IPS-18a (cell line): ENCODE measurements around the gene CAPN11.
"Not testable (repeated sequence)": the region's sequence is repeated elsewhere in the genome, so short reads cannot be mapped to it uniquely, and the experiment has no call there.

Experiments used
- H3K27ac ChIP-seq: one replicate; pipeline ENCODE4 v1.5.1; 2013; ENCODE audit warnings: low read length
- H3K27me3 ChIP-seq: one replicate; pipeline ENCODE4 v1.6.1; 2013; ENCODE audit warnings: mild to moderate bottlenecking, low read length; ENCODE audit not compliant: control insufficient read depth, insufficient read depth
- H3K36me3 ChIP-seq: one replicate; pipeline ENCODE4 v1.6.1; 2013; ENCODE audit warnings: low read depth, low read length; ENCODE audit not compliant: control insufficient read depth
- H3K4me1 ChIP-seq: one replicate; pipeline ENCODE4 v1.6.1; 2013; ENCODE audit warnings: low read depth, low read length; ENCODE audit not compliant: control insufficient read depth
- H3K4me3 ChIP-seq: one replicate; pipeline ENCODE4 v1.5.1; 2013; ENCODE audit warnings: low read length
- H3K9ac ChIP-seq: one replicate; pipeline ENCODE4 v1.6.1; 2013; ENCODE audit warnings: mild to moderate bottlenecking, low read length, moderate library complexity
- H3K9me3 ChIP-seq: one replicate; pipeline ENCODE4 v1.6.1; 2013; ENCODE audit warnings: low read depth, low read length; ENCODE audit not compliant: control insufficient read depth

CAPN11 gene

DNA sequence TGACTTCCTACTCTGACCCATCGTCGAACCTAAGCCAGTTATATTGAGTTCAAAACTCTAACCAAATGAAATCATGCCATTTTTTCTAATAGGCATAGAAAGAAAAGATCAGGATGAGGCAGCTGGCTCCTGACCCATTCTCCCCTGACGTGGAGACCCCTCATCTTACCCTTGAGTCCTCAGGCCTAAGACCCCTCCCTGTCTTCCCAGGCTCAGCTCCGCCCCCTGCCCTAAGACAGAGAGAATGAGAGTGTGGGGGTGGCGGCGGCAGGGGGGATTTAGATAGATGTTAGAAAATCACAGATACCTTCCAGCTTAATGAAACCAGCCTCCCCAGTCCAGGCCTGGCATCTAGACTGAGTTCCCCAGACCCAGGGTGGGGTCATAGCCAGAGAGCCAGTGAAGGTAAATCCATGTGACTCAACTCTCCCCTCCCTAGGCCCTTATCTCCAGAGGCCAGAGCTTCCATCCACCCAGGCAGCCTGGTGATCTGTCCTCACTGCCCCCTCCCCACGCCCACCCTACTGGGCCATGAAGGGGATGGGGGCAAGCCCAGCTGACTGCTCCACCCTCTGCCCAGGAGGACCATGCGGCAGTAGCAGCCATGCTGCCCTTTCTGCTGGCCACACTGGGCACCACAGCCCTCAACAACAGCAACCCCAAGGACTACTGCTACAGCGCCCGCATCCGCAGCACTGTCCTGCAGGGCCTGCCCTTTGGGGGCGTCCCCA, 24.5 kb upstream of the CAPN11 start:
- H3K36me3 ChIP-seq = peaks cover 5% of the 10 kb centered on the region
- no peak overlapping the region for H3K27ac ChIP-seq
- H3K9ac ChIP-seq = no peak overlapping the region
- no peaks in the 10 kb centered on the region for H3K27me3 ChIP-seq
- peaks cover 16% of the 10 kb centered on the region for H3K4me1 ChIP-seq
- no peak overlapping the region for H3K4me3 ChIP-seq
- no peaks in the 10 kb centered on the region for H3K9me3 ChIP-seq

DNA sequence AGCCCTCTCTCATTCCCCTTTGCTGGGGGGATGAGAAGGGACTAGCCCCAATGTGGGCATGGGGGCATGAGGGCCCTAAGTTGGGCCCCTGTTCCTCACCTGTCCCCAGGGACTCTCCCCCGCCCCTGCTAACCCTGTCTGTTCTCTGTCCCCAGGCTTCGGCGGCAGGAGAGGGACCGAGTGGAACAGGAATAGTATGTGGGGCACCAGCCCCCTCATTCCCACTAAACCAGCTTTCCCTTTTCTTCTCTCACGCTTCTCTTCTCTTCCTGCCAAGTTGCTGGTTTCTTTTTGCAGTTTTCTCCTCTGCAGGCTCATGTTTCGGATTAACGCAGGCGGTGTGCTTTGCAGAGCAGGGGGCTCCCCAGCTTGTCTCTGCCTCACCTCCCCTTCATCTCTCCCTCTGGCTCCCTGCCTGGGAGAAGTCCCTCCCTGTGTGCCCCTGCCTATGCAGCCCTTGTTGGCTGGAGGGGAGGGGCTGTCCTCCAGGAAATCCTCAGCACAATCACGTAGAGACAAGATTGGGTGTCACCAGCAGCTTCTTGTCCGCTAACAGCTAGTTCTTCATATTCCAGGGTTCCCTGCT, 23.4 kb upstream of the CAPN11 start:
- Histone ChIP-seq H3K9ac (no peak overlapping the region), H3K4me3 (no peak overlapping the region), H3K9me3 (no peaks in the 10 kb centered on the region), H3K27ac (no peak overlapping the region), H3K4me1 (peaks cover 16% of the 10 kb centered on the region), H3K27me3 (no peaks in the 10 kb centered on the region), H3K36me3 (peaks cover 8% of the 10 kb centered on the region)

DNA sequence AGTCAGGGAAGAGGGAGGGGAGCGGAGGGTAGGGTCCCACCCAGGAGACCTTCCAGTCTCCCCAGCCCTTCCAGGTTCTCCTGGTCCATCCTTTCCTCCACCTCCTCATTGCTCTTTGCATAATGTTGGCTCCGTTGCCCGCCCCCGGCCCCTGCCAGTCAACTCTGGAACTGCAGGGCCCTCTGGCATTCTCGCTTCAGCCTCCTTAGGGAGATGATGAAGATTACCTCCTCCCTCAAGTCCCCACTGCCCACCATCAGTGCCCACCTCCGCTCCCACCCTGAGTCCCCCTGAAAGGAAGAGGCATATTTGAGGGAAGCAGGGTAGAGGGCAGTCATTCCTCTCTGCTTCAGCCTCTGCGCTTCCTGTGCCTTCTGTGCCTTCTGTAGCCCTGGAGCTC, 22.7 kb upstream of the CAPN11 start:
- no peaks in the 10 kb centered on the region for H3K27me3 ChIP-seq
- peaks cover 16% of the 10 kb centered on the region for H3K4me1 ChIP-seq
- H3K9me3 ChIP-seq = no peaks in the 10 kb centered on the region
- peaks cover 14% of the 10 kb centered on the region for H3K36me3 ChIP-seq
- no peak overlapping the region for H3K4me3 ChIP-seq
- no peak overlapping the region for H3K27ac ChIP-seq
- H3K9ac ChIP-seq = no peak overlapping the region

DNA sequence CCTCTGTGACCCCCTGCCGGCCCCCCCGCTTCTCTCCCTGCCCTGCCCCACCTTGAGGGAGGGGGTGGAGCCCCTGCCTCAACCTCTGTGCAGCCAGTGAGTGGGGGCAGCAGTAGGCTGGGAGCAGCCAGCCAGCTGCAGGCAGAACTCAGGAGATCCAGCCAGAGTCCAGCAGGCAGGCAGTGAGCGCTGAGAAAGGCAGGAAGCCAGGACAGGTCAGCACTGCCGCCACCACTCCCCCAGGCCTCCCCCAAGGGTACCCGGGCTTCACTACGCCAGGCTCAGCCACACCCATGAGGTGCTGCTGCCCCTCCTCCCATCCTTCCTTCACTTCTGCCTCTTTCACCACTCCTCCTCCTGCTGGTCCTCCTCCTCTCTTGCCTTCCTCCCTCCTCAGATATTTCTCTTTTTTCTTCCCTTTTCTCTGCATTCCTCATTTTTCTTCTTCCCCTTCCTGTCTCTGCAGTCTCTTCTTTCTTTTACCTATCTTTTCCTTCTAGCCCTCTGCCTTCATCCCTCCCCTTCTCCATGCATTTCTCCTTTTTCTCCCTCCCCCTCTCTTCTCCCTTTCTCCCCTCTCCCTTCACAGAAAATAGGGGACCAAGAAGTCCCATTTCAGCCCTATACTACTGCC, 19.8 kb upstream of the CAPN11 start:
- H3K27ac ChIP-seq = no peak overlapping the region
- H3K4me3 ChIP-seq = no peak overlapping the region
- H3K9me3 ChIP-seq = no peaks in the 10 kb centered on the region
- H3K27me3 ChIP-seq = no peaks in the 10 kb centered on the region
- peaks cover 7% of the 10 kb centered on the region for H3K4me1 ChIP-seq
- no peak overlapping the region for H3K9ac ChIP-seq
- H3K36me3 ChIP-seq = peaks cover 26% of the 10 kb centered on the region

DNA sequence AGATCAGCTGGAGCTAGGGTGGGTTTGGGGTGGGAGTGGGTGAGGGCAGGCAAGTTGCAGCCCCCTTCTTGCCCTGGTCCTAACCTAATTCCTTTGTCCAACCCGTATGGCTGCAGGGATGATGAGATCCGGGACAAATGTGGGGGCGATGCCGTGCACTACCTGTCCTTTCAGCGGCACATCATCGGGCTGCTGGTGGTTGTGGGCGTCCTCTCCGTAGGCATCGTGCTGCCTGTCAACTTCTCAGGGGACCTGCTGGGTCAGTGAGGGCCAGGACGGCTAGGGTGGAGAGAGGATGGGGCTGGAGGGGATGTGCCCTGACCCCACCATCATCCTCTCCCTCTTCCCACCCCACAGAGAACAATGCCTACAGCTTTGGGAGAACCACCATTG, 19.3 kb upstream of the CAPN11 start:
- Histone ChIP-seq H3K4me1 (peaks cover 3% of the 10 kb centered on the region), H3K9ac (no peak overlapping the region), H3K4me3 (no peak overlapping the region), H3K36me3 (peaks cover 30% of the 10 kb centered on the region), H3K9me3 (no peaks in the 10 kb centered on the region), H3K27ac (no peak overlapping the region), H3K27me3 (no peaks in the 10 kb centered on the region)

DNA sequence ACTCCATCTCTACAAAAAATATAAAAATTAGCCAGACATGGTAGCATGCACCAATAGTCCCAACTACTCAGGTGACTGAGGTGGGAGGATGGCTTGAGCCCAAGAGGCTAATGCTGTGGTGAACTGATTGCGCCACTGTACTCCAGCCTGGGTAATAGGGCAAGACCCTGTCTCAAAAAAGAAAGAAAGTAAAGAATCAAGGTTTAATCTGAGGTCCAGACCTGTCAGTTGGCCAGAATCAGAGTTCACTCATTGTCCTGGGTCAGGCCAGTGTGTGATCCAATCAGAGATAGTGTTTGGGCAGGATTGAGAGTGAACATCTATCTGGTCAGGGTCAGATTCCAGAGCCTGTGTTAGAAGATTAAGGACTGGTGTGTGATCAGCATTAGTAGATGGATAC, 15.8 kb upstream of the CAPN11 start:
- Histone ChIP-seq H3K4me1 (peaks cover 3% of the 10 kb centered on the region), H3K4me3 (no peak overlapping the region), H3K9me3 (no peaks in the 10 kb centered on the region), H3K27ac (no peak overlapping the region), H3K9ac (no peak overlapping the region), H3K36me3 (peaks cover 43% of the 10 kb centered on the region), H3K27me3 (no peaks in the 10 kb centered on the region)

DNA sequence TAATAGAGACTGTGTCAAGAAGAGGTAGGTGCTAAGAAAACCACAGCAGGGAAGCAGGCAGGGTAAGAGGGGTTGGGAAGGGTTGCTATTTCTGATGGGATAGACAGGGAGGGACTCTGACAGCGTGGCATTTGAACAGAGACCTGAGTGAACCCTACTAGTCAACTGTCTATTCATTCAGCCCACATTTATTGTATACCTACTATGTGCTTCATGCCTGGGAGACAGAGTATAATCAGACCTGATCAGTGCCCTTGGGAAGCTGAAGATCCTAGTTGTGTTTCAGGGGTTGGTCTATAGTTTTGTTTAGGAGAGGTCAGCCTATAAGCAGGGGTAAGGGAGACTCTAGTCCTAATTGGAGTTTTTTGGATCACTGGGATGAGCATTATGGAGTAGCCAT, 14.9 kb upstream of the CAPN11 start:
- Histone ChIP-seq H3K9me3 (no peaks in the 10 kb centered on the region), H3K27ac (no peak overlapping the region), H3K27me3 (no peaks in the 10 kb centered on the region), H3K9ac (no peak overlapping the region), H3K4me3 (no peak overlapping the region), H3K4me1 (peaks cover 2% of the 10 kb centered on the region), H3K36me3 (peaks cover 52% of the 10 kb centered on the region)

DNA sequence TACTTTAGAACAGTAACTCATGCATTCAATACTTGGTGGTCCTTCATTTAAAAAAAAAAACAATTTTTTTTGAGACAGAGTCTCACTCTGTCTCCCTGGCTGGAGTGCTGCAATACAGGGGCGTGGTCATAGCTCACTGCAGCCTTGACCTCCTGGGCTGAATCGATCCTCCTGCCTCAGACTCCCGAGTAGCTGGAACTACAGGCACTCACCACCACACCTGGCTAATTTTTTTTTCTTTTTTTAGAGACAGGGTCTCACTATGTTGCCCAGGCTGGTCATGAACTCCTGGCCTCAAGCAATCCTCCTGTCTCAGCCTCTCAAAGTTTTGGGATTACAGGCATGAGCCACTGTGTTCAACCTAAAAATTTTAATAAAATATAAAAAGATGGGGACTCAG, 14.1 kb upstream of the CAPN11 start:
- not testable (repeated sequence) for H3K27ac ChIP-seq, H3K9me3 ChIP-seq, H3K9ac ChIP-seq, H3K4me3 ChIP-seq, H3K4me1 ChIP-seq, H3K27me3 ChIP-seq
- peaks cover 59% of the 10 kb centered on the region for H3K36me3 ChIP-seq

DNA sequence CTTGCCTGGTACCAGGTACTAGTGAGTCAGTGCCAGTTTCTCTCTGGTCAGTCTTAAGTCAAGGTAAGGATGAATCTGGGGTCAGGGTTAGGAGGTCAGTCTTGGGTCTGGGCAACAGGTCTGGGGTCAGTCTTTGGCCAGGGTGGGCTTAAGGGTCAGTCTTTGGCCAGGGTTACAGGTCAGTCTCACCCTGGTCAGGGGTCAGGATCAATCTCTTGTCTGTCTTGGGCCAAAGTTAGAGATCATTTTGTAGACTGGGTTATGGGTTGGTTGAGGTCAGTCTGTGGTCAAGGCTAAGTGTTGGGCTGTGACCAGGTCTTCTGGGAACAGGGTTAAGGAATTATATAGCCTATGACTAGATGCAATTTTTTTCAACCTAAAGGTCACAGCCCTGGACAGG, 12.8 kb upstream of the CAPN11 start:
- Histone ChIP-seq H3K36me3 (peaks cover 59% of the 10 kb centered on the region), H3K27me3 (no peaks in the 10 kb centered on the region), H3K27ac (no peak overlapping the region), H3K9ac (no peak overlapping the region), H3K4me1 (no peaks in the 10 kb centered on the region), H3K4me3 (no peak overlapping the region), H3K9me3 (no peaks in the 10 kb centered on the region)

DNA sequence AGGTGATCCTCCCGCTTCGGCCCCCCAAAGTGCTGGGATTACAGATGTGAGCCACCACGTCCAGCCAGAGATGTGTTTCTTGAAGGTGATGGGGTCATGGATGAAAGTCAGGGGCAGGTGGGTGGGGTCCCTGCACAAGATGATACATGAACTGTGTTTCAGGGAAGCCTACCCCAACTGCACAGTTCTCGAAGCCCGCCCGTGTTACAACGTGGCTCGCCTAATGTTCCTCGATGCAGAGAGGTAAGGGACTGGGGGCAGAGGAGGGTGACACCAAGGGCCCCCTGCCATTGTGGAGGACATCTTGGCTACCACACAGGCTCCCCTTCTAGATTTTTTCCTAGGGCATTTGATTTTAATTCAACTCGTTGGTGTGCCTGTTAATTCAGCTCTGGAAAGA, 11.9 kb upstream of the CAPN11 start:
- Histone ChIP-seq H3K4me3 (no peak overlapping the region), H3K9me3 (no peaks in the 10 kb centered on the region), H3K36me3 (peaks cover 57% of the 10 kb centered on the region), H3K9ac (no peak overlapping the region), H3K27me3 (no peaks in the 10 kb centered on the region), H3K4me1 (no peaks in the 10 kb centered on the region), H3K27ac (no peak overlapping the region)

DNA sequence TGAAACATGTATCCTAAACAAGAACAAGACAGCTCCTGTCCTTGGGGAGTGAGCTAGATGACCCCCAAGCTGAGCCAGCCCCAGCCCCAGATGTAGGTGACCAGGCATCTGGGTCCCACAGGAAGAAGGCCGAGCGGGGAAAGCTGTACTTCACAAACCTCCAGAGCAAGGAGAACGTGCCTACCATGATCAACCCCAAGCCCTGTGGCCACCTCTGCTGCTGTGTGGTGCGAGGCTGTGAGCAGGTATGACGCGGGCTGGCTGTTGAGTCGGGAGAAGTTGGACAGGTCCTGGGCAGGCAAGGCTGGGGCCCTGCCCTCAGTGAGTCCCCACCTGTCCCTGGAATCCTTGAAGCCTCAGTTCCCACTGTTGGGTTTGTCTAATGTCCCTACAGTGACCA, 11.4 kb upstream of the CAPN11 start:
- peaks cover 57% of the 10 kb centered on the region for H3K36me3 ChIP-seq

DNA sequence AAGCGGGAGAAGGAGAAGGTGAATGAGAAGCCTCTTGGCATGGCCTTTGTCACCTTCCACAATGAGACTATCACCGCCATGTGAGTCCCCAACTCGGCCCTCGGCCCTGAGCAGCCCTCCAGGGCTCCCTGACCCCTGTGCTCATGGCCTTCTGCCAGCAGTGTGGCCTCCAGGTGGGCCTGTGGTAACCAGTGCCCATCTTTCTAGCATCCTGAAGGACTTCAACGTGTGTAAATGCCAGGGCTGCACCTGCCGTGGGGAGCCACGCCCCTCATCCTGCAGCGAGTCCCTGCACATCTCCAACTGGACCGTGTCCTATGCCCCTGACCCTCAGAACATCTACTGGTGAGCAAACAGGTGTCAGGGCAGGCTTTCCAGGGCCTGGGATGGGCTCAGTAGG, 10.3 kb upstream of the CAPN11 start:
- Histone ChIP-seq H3K36me3 (peaks cover 51% of the 10 kb centered on the region), H3K4me1 (no peaks in the 10 kb centered on the region), H3K9ac (no peak overlapping the region)

More for the DNA sequence above, 11.4 kb upstream of the CAPN11 start:
- Histone ChIP-seq H3K27me3 (no peaks in the 10 kb centered on the region), H3K27ac (no peak overlapping the region), H3K4me1 (no peaks in the 10 kb centered on the region), H3K9me3 (no peaks in the 10 kb centered on the region), H3K9ac (no peak overlapping the region), H3K4me3 (no peak overlapping the region)

More for the DNA sequence above, 10.3 kb upstream of the CAPN11 start:
- no peaks in the 10 kb centered on the region for H3K27me3 ChIP-seq
- no peaks in the 10 kb centered on the region for H3K9me3 ChIP-seq
- H3K4me3 ChIP-seq = no peak overlapping the region
- no peak overlapping the region for H3K27ac ChIP-seq
